Hematopoietic multipotent progenitor cell treated with erythropoietin and hydrocortisone succinate and interleukin-3 and kit ligand, for 17 days (in vitro differentiated cells): ENCODE measurements around the gene POLR2C.

ENCODE experiments used
- DNase-seq: peaks from one replicate; pipeline ENCODE4 v3.0.0-alpha.2; 2015; ENCODE audit warnings: low spot score

Gene POLR2C

GRCh38 chr16:57504001-57504400 is 41.5 kb downstream of the POLR2C start:
- no peak for DNase-seq

GRCh38 chr16:57504491-57504890 is 42.0 kb downstream of the POLR2C start:
- DNase-seq = no peak

- DNase-seq = no peak
Observed at GRCh38 chr16:57505169-57505568, 42.7 kb downstream of the POLR2C start.

GRCh38 chr16:57507136-57508034 is 44.9 kb downstream of the POLR2C start:
- DNase-seq = no peak

- no peak for DNase-seq
Observed at GRCh38 chr16:57508035-57508425, 45.6 kb downstream of the POLR2C start.

- DNase-seq = no peak
Observed at GRCh38 chr16:57509231-57509923, 46.9 kb downstream of the POLR2C start.

- no peak for DNase-seq
Observed at GRCh38 chr16:57510016-57510871, 47.8 kb downstream of the POLR2C start.

GRCh38 chr16:57512296-57513001 is 50.0 kb downstream of the POLR2C start:
- no peak for DNase-seq

- no peak for DNase-seq
Observed at GRCh38 chr16:57513371-57514102, 51.1 kb downstream of the POLR2C start.

- no peak for DNase-seq
Observed at GRCh38 chr16:57514371-57514770, 51.9 kb downstream of the POLR2C start.

- no peak for DNase-seq
Observed at GRCh38 chr16:57514791-57515600, 52.5 kb downstream of the POLR2C start.

GRCh38 chr16:57516176-57516725 is 53.8 kb downstream of the POLR2C start:
- DNase-seq = no peak

- DNase-seq = no peak
Observed at GRCh38 chr16:57516773-57517172, 54.3 kb downstream of the POLR2C start.

GRCh38 chr16:57517397-57518367 is 55.2 kb downstream of the POLR2C start:
- DNase-seq = no peak

- no peak for DNase-seq
Observed at GRCh38 chr16:57518520-57518919, 56.0 kb downstream of the POLR2C start.

- DNase-seq = no peak
Observed at GRCh38 chr16:57518922-57519321, 56.4 kb downstream of the POLR2C start.

- peak; percentile 73 for DNase-seq
Observed at GRCh38 chr16:57519796-57520360, 57.4 kb downstream of the POLR2C start.
